Neutrophil (primary cell): Measurements from ENCODE around the gene MOG.

ENCODE experiments used
- H3K27ac ChIP-seq: fragments of 200-600 bp; sonication (generic); 2 replicates; pipeline ENCODE4 v1.5.1; 2016; ENCODE audit warnings: mild to moderate bottlenecking, moderate library complexity
- H3K27me3 ChIP-seq: fragments of 200-600 bp; sonication (generic); 2 replicates; pipeline ENCODE4 v1.6.0; 2016; ENCODE audit warnings: mild to moderate bottlenecking
- H3K36me3 ChIP-seq: fragments of 200-600 bp; sonication (generic); 2 replicates; pipeline ENCODE4 v1.5.1; 2017
- H3K4me1 ChIP-seq, 2 experiments: fragments of 200-600 bp in 1 of 2; sonication (generic) in 1 of 2; 1 replicate in 1 of 2; 2 replicates in 1 of 2; pipeline versions ENCODE4 v1.5.1 to v1.6.1; 2013 to 2016; ENCODE audit warnings: low read depth in 1 of 2, low read length in 1 of 2, mild to moderate bottlenecking in 1 of 2, moderate library complexity in 1 of 2; ENCODE audit not compliant: control insufficient read depth in 1 of 2, insufficient read depth in 1 of 2
- H3K4me3 ChIP-seq, 2 experiments: fragments of 200-600 bp in 1 of 2; sonication (generic) in 1 of 2; 1 replicate in 1 of 2; 2 replicates in 1 of 2; pipeline ENCODE4 v1.5.1; 2013 to 2016; ENCODE audit warnings: low read depth in 1 of 2, low read length in 1 of 2, mild to moderate bottlenecking in 1 of 2, moderate library complexity in 1 of 2
- H3K9me3 ChIP-seq: fragments of 200-600 bp; sonication (generic); 2 replicates; pipeline ENCODE4 v1.5.1; 2016
- TF ChIP-seq, protein P1 (sequence below): fragments of 200-600 bp; sonication (generic); IDR thresholded peaks from 2 replicates; pipeline ENCODE4 v1.5.1; 2016; ENCODE audit warnings: antibody characterized with exemption

The MOG gene

DNA sequence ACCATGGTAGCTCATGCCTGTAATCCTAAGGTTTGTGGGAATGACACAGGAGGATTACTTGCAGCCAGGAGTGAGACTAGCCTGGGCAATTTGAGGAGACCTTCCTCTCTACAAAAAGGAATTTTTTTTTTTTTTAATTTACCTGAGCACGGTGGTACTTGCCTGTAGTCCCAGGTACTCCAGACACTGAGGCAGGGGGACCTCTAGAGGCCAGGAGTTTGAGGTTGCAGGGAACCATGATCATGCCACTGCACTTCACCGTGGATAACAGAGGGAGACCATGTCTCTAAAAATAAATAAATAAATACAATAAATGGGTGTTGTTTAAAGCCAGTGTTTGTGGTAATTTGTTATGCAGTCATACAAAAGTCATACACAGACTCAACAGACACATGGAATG is 64.0 kb downstream of the MOG start:
- Histone ChIP-seq H3K4me1 (peaks cover 19 to 22% of the 10 kb centered on the region in 2 experiments), H3K27me3 (peaks cover 15% of the 10 kb centered on the region), H3K27ac (no peak overlapping the region), H3K4me3 (no peak overlapping the region), H3K36me3 (peaks cover 24% of the 10 kb centered on the region), H3K9me3 (no peaks in the 10 kb centered on the region)
- TF ChIP-seq, protein P1, sequence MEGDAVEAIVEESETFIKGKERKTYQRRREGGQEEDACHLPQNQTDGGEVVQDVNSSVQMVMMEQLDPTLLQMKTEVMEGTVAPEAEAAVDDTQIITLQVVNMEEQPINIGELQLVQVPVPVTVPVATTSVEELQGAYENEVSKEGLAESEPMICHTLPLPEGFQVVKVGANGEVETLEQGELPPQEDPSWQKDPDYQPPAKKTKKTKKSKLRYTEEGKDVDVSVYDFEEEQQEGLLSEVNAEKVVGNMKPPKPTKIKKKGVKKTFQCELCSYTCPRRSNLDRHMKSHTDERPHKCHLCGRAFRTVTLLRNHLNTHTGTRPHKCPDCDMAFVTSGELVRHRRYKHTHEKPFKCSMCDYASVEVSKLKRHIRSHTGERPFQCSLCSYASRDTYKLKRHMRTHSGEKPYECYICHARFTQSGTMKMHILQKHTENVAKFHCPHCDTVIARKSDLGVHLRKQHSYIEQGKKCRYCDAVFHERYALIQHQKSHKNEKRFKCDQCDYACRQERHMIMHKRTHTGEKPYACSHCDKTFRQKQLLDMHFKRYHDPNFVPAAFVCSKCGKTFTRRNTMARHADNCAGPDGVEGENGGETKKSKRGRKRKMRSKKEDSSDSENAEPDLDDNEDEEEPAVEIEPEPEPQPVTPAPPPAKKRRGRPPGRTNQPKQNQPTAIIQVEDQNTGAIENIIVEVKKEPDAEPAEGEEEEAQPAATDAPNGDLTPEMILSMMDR: no peak
